ENCODE results near the gene MMP24. TPM values are rescaled to one million over a fixed set of nuclear protein-coding genes. Genes with fewer than 3 reads are reported as not detected.
A peak's percentile ranks its signal among the peaks of the same experiment; 100 is the strongest.

Gene MMP24
- total RNA-seq, 1 donor from 2014 or later, result 1.1 TPM

- no peak overlapping the region for H3K27ac Mint-ChIP-seq
- no peaks in the 10 kb centered on the region for H3K36me3 Mint-ChIP-seq
- H3K9me3 Mint-ChIP-seq, result no peaks in the 10 kb centered on the region
- TF ChIP-seq CTCF (IDR thresholded peaks at IDR 0.05; ENCODE audit: unreplicated experiment), result no peak
- peak overlapping the region; percentile 62 for H3K4me3 Mint-ChIP-seq
- DNase-seq (ENCODE audit: low spot score in 2 of 2, unreplicated experiment in 2 of 2), result peak; percentile 66 to 83
- peaks cover 4% of the 10 kb centered on the region for H3K4me1 Mint-ChIP-seq
- H3K27me3 Mint-ChIP-seq (ENCODE audit: low read depth), result peaks cover 64% of the 10 kb centered on the region
Measured at GRCh38 chr20:35226884-35227681, 593 bp downstream of the MMP24 start.

GRCh38 chr20:35232575-35232974 lies 6.1 kb downstream of the MMP24 start:
- TF ChIP-seq CTCF (IDR thresholded peaks at IDR 0.05; ENCODE audit: unreplicated experiment), result no peak
- no peak overlapping the region for H3K27ac Mint-ChIP-seq
- H3K4me1 Mint-ChIP-seq, result peaks cover 4% of the 10 kb centered on the region

GRCh38 chr20:35235881-35236280 lies 9.4 kb downstream of the MMP24 start:
- Mint-ChIP-seq H3K9me3 (peaks cover 4% of the 10 kb centered on the region), H3K27ac (no peak overlapping the region), H3K4me3 (no peak overlapping the region), H3K36me3 (peaks cover 3% of the 10 kb centered on the region), H3K27me3 (ENCODE audit: low read depth) (peaks cover 3% of the 10 kb centered on the region), H3K4me1 (peaks cover 4% of the 10 kb centered on the region)
- no peak for DNase-seq (ENCODE audit: low spot score in 2 of 2, unreplicated experiment in 2 of 2)
- no peak for TF ChIP-seq CTCF (IDR thresholded peaks at IDR 0.05; ENCODE audit: unreplicated experiment)

More at GRCh38 chr20:35232575-35232974, 6.1 kb downstream of the MMP24 start:
- H3K27me3 Mint-ChIP-seq (ENCODE audit: low read depth), result peaks cover 26% of the 10 kb centered on the region
- H3K36me3 Mint-ChIP-seq, result peaks cover 3% of the 10 kb centered on the region
- peaks cover 4% of the 10 kb centered on the region for H3K9me3 Mint-ChIP-seq
- no peak overlapping the region for H3K4me3 Mint-ChIP-seq
- no peak for DNase-seq (ENCODE audit: low spot score in 2 of 2, unreplicated experiment in 2 of 2)

GRCh38 chr20:35237486-35237885 lies 11.0 kb downstream of the MMP24 start:
- H3K27me3 Mint-ChIP-seq (ENCODE audit: low read depth), result no peaks in the 10 kb centered on the region
- DNase-seq (ENCODE audit: low spot score in 2 of 2, unreplicated experiment in 2 of 2), result no peak
- no peak overlapping the region for H3K4me3 Mint-ChIP-seq
- H3K4me1 Mint-ChIP-seq, result peaks cover 2% of the 10 kb centered on the region
- no peak overlapping the region for H3K27ac Mint-ChIP-seq
- H3K9me3 Mint-ChIP-seq, result peaks cover 4% of the 10 kb centered on the region
- peaks cover 3% of the 10 kb centered on the region for H3K36me3 Mint-ChIP-seq
- TF ChIP-seq CTCF (IDR thresholded peaks at IDR 0.05; ENCODE audit: unreplicated experiment), result no peak

- no peak for DNase-seq (ENCODE audit: low spot score in 2 of 2, unreplicated experiment in 2 of 2)
- Mint-ChIP-seq H3K9me3 (peaks cover 4% of the 10 kb centered on the region), H3K27me3 (ENCODE audit: low read depth) (no peaks in the 10 kb centered on the region), H3K4me3 (no peak overlapping the region), H3K4me1 (no peaks in the 10 kb centered on the region), H3K36me3 (peaks cover 3% of the 10 kb centered on the region), H3K27ac (no peak overlapping the region)
- TF ChIP-seq CTCF (IDR thresholded peaks at IDR 0.05; ENCODE audit: unreplicated experiment), result no peak
Measured at GRCh38 chr20:35238170-35238569, 11.7 kb downstream of the MMP24 start.
